ENCODE data around the gene TEDC1. TPM values are rescaled to one million over a fixed set of nuclear protein-coding genes. Genes with fewer than 3 reads are reported as not detected.

Gene TEDC1
- total RNA-seq, 2 donors from 2014 or later, result 7.9 to 15.4 TPM

GRCh38 chr14:105491366-105491973, 424 bp downstream of the TEDC1 start:
- intact Hi-C loops (cut with DNase I), result no loop called here
- DNase-seq (ENCODE audit: low spot score), result peak; percentile 94

GRCh38 chr14:105492031-105492970, 1.3 kb downstream of the TEDC1 start:
- DNase-seq (ENCODE audit: low spot score), result peak; percentile 84
- intact Hi-C loops (cut with DNase I), result no loop called here

- peak; percentile 81 for DNase-seq (ENCODE audit: low spot score)
- intact Hi-C loops (cut with DNase I), result no loop called here
Observed at GRCh38 chr14:105492971-105493871, 2.2 kb downstream of the TEDC1 start.

GRCh38 chr14:105493921-105494605, 3.0 kb downstream of the TEDC1 start:
- intact Hi-C loops (cut with DNase I), result no loop called here

GRCh38 chr14:105494606-105494929, 3.5 kb downstream of the TEDC1 start:
- intact Hi-C loops (cut with DNase I), result no loop called here
- no peak for DNase-seq (ENCODE audit: low spot score)

More at GRCh38 chr14:105493921-105494605, 3.0 kb downstream of the TEDC1 start:
- DNase-seq (ENCODE audit: low spot score), result peak; percentile 83

- DNase-seq (ENCODE audit: low spot score), result peak; percentile 81
- intact Hi-C loops (cut with DNase I), result no loop called here
Observed at GRCh38 chr14:105495101-105495989, 4.3 kb downstream of the TEDC1 start.

DNA sequence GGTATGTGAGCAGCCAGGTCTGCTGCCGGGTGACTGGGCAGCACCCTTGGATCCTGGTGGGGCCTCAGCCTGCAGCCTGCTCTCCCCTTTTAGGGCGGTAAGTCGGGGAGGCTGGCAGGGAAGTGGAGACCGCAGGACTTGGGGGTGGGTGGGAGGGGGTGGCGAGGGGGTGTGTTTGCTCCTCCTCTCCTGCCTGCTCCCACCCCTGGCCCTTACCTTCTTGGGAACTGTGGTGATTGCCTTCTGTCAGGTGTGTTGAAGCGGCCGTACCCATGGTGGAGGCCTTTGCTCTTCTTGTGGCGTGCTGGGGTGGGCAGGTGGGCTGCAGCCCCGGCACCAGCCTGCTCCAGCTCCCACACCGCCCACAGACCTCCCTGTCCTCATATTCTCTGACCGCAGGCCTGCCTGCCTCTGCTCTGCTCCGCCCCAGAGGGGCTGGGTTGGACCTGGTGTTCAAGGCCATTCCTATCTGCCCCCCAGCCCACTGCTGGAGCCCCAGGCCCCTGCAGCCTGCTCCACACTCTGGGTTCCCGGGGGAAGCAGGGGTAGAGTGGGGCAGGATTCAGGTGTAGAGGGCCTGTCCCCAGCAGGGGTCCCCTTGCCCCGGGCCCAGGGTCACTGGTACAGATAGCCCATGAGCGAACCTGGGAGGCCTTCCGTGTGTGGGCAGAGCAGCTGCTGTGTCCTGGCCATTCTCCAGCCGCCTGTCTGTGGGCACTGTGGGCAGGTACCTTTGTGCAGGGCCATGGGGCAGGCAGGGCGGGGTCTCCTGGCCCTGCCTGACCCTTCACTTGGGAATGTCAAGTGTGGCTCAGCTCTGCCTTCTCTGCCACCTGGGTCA, 5.2 kb downstream of the TEDC1 start:
- DNase-seq (ENCODE audit: low spot score), result peak; percentile 79
- intact Hi-C loops (cut with DNase I), result no loop called here

DNA sequence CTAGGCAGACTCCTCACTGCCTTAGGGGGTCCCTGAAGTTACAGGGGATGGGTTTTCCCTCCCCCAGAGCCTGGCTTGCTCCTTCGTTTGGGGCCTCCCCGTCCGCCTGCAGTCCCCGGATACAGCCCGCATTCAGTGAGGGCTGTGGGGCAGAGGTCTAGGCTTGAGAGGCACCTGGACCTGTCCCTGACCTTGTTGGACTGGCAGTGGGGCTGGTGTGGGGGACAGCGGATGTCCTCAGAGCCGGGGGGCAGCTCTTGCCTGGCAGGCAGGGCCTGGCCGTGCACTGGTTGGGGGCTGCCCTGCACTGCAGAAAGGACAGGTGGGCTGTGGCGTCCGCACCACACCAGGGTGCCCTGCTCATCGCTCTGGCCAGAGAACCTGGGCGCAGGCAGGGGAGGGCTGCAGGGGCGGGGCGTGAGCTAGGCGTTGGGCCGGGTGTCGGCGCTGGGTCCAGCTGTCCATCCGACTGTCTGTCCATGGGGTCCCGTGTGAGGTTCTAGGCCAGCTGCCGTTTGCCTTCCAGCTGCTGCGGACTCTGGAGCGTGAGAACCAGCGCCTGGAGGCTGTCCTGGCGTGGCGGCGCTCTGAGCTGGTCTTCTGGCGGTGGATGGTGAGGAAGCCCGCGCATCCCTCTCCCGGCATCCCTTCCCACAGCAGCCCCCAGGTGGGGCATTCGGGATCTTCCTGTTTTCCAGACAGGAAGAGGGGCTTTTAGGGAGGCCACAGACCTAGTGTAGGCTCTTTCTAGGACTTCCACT, 6.0 kb downstream of the TEDC1 start:
- DNase-seq (ENCODE audit: low spot score), result no peak
- intact Hi-C loops (cut with DNase I), result no loop called here

GRCh38 chr14:105497671-105498429, 6.8 kb downstream of the TEDC1 start:
- peak; percentile 67 for DNase-seq (ENCODE audit: low spot score)
- intact Hi-C loops (cut with DNase I), result no loop called here

DNA sequence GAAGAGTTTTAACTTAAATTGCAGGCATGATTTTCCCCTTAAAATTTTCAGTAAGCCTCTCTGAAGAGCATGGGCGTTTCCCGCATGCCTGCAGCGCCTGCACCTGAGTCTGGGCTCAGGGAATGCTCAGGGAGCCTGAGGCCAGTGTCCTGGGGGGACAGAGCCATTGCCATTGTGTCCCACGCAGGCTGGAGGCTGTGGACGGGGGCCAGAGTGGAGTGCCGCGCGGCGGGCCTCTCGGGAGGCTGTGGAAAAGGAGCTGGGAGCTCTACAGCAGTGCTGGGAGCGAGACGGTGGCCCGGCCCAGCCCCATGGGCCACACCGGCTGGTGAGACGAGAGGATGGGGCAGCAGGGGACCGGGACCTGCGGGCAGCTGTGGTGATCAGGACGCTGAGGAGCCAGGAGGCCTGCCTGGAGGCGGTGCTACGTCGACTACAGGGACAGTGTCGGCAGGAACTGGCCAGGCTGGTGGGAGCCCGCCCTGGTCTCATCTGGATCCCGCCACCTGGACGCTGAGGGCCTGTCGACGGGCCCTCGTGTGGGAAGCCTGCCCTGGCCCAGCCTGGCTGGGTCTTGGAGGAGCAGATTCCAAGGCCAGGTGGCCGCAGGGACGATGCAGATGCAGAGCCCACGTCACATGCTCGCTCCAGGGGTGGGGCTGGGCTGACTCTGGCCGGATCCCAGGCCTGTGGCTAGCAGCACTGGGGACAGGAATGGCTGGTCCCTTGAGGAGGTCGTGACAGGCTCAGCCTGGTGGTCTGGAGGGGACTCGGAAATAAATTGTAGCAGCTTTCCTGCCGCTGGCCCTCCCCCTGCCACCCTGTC, 7.6 kb downstream of the TEDC1 start:
- DNase-seq (ENCODE audit: low spot score), result peak; percentile 77
- intact Hi-C loops (cut with DNase I), result no loop called here

- intact Hi-C loops (cut with DNase I), result no loop called here
- DNase-seq (ENCODE audit: low spot score), result peak; percentile 81
Observed at GRCh38 chr14:105499256-105500035, 8.4 kb downstream of the TEDC1 start.

DNA sequence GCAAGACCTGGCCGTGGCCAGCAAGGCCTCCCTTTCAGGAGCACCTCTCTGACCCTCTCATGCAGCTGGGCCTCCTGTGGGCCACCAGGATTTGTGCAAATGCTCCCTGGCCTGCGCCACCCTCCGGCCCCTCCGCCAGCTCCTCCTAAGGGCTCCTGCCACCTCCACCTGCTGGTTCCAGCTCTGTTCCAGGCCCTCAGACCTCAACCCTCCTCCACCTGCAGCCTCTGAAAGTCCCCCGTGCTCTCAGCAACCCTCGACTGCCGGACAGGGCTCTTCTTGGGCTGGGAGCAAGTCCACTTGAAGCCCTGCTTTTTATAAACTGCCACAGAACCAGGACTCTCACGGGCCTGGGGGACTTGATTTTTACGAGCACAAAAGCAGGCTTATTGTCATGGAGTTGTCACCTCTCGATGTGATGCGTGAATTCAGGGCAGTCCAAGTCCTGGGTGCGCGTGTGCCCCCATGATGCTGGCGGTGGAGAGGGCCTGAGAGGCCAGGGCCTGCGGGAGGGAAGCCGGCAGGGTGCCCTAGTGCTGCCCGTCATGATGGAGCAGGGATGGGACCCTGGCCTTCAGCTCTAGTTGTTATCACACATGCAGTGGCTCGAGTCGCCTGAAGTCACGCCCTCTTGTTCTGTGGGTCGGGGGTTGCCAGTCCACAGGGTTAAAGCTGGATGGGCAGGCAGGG, 9.1 kb downstream of the TEDC1 start:
- DNase-seq (ENCODE audit: low spot score), result peak; percentile 79
- intact Hi-C loops (cut with DNase I), result no loop called here

- no peak for DNase-seq (ENCODE audit: low spot score)
- intact Hi-C loops (cut with DNase I), result no loop called here
Observed at GRCh38 chr14:105500726-105501101, 9.7 kb downstream of the TEDC1 start.

Measured in posterior vena cava (tissue), 2 donors.